Measurements from ENCODE around the gene COX15. TPM values are rescaled to one million over a fixed set of nuclear protein-coding genes. Genes with fewer than 3 reads are reported as not detected.
A peak's percentile ranks its signal among the peaks of the same experiment; 100 is the strongest.

The COX15 gene
- total and polyA plus RNA-seq, 8 donors = 9.3 to 34.3 (median 13.1) TPM

DNA sequence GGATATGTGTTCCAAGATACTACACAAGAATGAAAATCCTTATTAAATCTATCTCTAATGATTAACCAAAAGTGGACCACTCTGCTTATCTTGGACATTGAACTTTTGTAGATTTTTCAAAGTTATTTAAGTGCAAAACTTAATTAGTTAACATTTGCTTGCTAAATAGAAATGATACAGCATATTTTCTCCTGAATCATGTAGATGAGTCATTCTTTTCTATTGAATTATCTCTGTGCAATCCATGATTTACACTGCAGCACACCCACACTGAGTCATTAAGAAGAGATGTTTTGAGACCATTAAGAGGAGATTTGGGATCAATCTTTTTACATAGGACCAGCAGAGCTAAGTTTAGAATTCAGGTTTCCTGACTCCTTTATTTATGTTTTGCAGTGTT lies 43.9 kb upstream of the COX15 start:
- Histone ChIP-seq H3K27me3 (no peaks in the 10 kb centered on the region), H3K9me3 (no peaks in the 10 kb centered on the region), H3K4me3 (no peak overlapping the region), H3K27ac (peak overlapping the region in 4 of 5 donors; percentile 8 to 30 (median 27)), H3K36me3 (no peaks in the 10 kb centered on the region), H3K4me1 (peaks cover 0 to 28% (median 6%) of the 10 kb centered on the region in 4 donors)
- DNase-seq = peak in 1 of 2 donors; percentile 24
- TF ChIP-seq EP300 (IDR thresholded peaks at IDR 0.05) (no peak), POLR2AphosphoS5 (IDR thresholded peaks at IDR 0.05) (peak in 1 of 3 donors; percentile 41), POLR2A (IDR thresholded peaks at IDR 0.05) (no peak)
- TF ChIP-seq, protein P1, sequence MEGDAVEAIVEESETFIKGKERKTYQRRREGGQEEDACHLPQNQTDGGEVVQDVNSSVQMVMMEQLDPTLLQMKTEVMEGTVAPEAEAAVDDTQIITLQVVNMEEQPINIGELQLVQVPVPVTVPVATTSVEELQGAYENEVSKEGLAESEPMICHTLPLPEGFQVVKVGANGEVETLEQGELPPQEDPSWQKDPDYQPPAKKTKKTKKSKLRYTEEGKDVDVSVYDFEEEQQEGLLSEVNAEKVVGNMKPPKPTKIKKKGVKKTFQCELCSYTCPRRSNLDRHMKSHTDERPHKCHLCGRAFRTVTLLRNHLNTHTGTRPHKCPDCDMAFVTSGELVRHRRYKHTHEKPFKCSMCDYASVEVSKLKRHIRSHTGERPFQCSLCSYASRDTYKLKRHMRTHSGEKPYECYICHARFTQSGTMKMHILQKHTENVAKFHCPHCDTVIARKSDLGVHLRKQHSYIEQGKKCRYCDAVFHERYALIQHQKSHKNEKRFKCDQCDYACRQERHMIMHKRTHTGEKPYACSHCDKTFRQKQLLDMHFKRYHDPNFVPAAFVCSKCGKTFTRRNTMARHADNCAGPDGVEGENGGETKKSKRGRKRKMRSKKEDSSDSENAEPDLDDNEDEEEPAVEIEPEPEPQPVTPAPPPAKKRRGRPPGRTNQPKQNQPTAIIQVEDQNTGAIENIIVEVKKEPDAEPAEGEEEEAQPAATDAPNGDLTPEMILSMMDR (IDR thresholded peaks at IDR 0.05) = no peak
- intact Hi-C loops (cut with DNase I; ENCODE audit: low total_unique reads) = no loop called here

DNA sequence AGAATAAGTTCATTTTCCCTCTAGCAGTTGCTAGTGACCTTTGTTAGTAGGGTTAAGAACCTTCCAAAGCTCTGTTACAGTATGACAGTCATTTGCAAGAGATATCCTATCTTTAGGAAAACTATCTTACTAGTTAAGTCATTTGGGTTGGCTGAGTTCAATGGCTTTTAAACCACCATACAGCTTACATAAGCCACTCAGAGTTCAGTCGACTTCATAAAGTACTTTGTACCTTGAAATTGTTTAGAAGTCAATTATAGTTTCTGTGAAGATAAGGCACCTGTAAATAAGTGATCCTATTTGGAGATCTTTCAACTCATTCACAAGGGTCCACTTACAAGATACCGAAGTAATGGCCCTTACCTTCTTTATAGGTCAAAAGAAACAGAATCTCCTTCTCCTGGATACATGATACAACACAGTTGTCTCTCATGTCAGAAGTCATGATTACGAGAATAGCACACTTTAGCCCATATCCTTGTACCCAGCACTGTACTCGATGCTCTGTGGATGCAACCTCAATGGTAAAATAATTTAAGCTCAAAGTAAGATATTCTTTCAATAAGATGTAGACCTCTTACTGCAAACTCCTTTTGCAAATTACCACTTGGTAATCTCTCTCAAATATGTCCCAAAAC lies 38.6 kb upstream of the COX15 start:
- no peak overlapping the region for H3K27ac ChIP-seq
- no peak for TF ChIP-seq EP300 (IDR thresholded peaks at IDR 0.05)
- no peak for TF ChIP-seq POLR2AphosphoS5 (IDR thresholded peaks at IDR 0.05)
- TF ChIP-seq POLR2A (IDR thresholded peaks at IDR 0.05) = no peak
- TF ChIP-seq, protein P1 (IDR thresholded peaks at IDR 0.05) = no peak
- peaks cover 0 to 3% (median 0%) of the 10 kb centered on the region in 4 donors for H3K4me1 ChIP-seq
- 70 to 84% (median 74%) methylated on average over 4 of the region's 4 CpGs for WGBS, 5 donors
- intact Hi-C loops (cut with DNase I; ENCODE audit: low total_unique reads) = no loop called here
- H3K27me3 ChIP-seq = no peaks in the 10 kb centered on the region
- DNase-seq = no peak
- H3K4me3 ChIP-seq = no peak overlapping the region
- H3K9me3 ChIP-seq = no peaks in the 10 kb centered on the region
- H3K36me3 ChIP-seq = no peaks in the 10 kb centered on the region

DNA sequence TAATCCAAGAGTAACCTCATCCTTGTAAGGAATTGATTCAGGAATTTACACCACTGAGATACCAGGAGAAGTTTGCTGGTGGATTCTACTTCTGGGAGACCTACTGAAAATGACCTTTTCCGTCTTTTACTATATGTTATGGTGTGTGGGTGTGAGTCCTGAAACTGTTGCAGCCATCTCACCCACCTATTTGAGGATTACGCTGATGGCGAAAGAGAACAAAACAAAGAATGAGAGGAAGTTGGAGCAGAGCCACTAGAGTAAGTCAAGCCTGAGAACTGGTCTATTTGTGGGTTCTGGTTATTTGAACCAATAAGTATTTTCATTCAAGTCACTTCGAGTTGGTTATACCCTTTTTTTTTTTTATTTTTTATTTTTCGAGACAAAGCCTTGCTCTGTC lies 37.8 kb upstream of the COX15 start:
- DNase-seq = no peak
- Histone ChIP-seq H3K9me3 (no peaks in the 10 kb centered on the region), H3K4me3 (no peak overlapping the region), H3K36me3 (no peaks in the 10 kb centered on the region), H3K27me3 (no peaks in the 10 kb centered on the region), H3K27ac (no peak overlapping the region), H3K4me1 (no peaks in the 10 kb centered on the region)
- WGBS, 5 donors = 85 to 90% (median 90%) methylated on average over 5 of the region's 5 CpGs
- TF ChIP-seq POLR2A (IDR thresholded peaks at IDR 0.05) (no peak), EP300 (IDR thresholded peaks at IDR 0.05) (no peak), POLR2AphosphoS5 (IDR thresholded peaks at IDR 0.05) (no peak)
- TF ChIP-seq, protein P1 (IDR thresholded peaks at IDR 0.05) = no peak
- intact Hi-C loops (cut with DNase I; ENCODE audit: low total_unique reads) = no loop called here

DNA sequence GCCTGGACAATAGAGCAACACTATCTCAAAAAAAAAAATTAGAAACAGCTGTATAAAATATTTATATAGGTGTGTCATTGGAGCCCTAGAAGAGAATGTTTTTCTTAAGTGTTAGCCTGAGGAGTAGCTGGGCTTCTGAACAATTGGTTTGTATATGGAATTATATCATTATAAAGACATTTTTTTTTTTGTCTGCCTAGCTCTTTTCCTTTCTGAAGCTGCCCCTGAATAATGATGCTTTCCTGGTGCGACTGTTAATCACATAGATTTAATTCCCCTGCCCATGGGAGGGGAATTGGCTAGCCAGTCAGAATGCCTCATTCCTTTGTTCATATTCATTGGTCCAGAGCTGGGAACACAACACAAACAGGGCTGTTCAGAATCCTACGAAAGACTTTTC lies 36.6 kb upstream of the COX15 start:
- Histone ChIP-seq H3K9me3 (no peaks in the 10 kb centered on the region), H3K27ac (no peak overlapping the region), H3K36me3 (no peaks in the 10 kb centered on the region), H3K27me3 (no peaks in the 10 kb centered on the region), H3K4me3 (no peak overlapping the region), H3K4me1 (no peaks in the 10 kb centered on the region)
- WGBS, 5 donors = 64 to 81% (median 74%) methylated on average over 2 of the region's 2 CpGs
- intact Hi-C loops (cut with DNase I; ENCODE audit: low total_unique reads) = no loop called here
- no peak for TF ChIP-seq POLR2A (IDR thresholded peaks at IDR 0.05)
- no peak for TF ChIP-seq POLR2AphosphoS5 (IDR thresholded peaks at IDR 0.05)
- TF ChIP-seq, protein P1 (IDR thresholded peaks at IDR 0.05) = no peak
- no peak for TF ChIP-seq EP300 (IDR thresholded peaks at IDR 0.05)
- DNase-seq = no peak

Measured in stomach (tissue), 9 donors.